CD4-positive, alpha-beta T cell treated with Interleukin-4 for 1 hour (primary cell): ENCODE measurements around the gene CREBZF.

Source experiments
- DNase-seq, 2 donors: peaks; one replicate each; pipeline ENCODE4 v3.0.0-alpha.2; 2020 to 2022

The CREBZF gene, protein sequence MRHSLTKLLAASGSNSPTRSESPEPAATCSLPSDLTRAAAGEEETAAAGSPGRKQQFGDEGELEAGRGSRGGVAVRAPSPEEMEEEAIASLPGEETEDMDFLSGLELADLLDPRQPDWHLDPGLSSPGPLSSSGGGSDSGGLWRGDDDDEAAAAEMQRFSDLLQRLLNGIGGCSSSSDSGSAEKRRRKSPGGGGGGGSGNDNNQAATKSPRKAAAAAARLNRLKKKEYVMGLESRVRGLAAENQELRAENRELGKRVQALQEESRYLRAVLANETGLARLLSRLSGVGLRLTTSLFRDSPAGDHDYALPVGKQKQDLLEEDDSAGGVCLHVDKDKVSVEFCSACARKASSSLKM

DNA sequence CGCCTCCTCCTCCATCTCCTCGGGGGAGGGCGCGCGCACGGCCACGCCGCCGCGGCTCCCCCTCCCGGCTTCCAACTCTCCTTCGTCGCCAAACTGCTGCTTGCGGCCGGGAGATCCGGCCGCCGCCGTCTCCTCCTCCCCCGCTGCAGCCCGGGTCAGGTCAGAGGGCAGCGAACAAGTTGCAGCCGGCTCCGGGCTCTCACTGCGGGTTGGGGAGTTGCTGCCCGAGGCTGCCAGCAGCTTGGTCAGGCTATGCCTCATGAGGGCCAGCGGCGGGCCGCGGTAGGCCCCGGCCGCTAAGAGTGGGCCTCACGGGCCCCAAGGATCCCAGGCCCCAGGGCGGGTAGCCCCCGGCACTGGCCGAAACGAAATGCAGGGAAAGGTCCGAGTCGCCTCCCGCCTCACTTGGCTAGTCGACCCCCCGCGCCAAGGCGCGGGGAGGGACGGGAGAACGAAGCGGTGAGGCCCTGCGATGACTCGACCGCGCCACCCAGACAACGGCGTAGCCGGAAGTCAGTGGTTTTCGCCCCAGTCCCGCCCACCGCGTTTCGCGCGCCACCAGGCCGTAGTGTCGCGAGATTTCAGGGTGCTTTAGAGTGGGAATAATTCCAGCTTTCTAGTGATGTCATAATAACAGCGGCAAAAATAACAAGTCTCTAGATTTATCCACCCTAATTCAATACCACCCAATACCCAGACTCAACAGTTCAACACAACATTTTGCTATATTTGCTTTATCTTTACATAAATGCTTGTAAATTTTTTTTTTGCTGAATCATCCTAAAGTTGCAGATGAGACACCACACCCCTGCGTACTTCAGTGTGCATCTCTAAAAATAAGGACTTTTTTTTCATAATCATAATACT lies at the start of gene CREBZF:
Gene CREBZF, minus strand, starts transcription at position 515 of the 867 bp plus-strand sequence. Its CDS starts 254 bp downstream, at position 261.
- peak; percentile 94 for DNase-seq

DNA sequence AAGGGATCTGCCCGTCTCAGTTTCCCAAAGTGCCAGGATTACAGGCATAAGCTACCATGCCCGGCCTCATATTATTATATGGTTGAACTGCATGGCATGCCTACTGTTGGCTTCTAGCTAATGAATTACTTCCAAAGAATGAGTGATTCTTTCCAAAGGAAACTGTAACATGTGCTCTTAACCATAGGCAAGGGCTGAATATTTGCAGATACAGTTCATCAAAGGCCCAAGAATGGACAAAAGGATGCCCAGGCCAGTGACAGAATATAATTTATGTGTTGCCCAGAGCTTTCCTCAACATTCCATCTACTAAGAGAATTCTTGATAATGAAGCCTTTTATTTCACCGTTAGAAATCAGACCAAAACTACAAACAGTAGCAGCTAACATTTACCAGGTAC lies 48.0 kb upstream of the CREBZF start:
- DNase-seq = no peak

DNA sequence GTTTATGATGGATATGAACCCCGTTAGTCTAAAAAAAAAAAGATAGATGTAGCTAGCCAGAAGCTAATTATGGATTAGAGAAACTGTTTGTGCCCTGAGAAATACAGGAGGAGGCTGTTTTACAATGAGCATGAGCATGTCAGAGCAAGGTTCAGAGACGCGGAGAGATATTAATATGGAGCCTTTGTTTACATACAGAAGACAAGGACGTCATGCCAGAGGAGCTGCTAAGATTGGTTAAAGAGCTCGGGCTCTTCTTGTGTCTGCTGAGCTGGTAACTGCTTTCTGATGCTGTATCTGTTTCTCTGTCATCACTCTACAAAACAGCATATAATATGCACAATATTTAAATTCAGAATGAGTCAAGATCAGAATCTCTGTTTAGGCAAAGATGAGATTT lies 46.0 kb upstream of the CREBZF start:
- no peak for DNase-seq

DNA sequence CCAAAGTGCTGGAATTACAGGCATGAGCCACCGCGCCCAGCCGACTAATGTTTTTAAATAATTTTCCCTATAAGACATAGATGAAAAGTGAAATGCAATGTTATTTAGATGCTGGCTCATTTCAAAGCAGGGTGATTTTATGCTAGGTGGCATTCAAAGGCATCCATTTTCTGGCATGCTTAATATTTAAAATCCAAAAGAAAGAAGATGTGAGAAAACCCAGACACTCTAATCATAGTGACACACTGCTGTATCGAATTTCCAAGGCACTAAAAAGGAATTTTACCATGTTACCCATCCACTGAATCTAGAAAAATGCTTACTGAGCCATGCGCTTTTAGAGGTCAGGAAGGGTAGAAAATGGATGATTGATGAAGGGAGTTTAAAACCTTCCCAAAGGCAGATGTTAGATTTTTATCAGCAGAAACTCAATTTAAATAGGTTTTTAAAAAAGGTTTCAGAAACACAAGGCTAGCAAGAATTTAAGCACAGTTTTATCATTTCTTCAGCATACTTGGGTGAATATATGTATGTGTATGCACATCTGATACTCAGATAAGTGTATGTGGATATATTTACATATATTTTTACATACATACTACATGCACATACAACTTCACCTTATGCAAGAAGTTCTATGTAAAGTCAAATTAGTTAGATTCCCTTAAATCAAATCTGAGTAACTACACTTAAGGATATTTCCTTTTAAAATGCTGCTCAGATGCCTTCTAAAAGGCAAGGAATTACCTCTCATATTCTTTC lies 45.2 kb upstream of the CREBZF start:
- no peak for DNase-seq

DNA sequence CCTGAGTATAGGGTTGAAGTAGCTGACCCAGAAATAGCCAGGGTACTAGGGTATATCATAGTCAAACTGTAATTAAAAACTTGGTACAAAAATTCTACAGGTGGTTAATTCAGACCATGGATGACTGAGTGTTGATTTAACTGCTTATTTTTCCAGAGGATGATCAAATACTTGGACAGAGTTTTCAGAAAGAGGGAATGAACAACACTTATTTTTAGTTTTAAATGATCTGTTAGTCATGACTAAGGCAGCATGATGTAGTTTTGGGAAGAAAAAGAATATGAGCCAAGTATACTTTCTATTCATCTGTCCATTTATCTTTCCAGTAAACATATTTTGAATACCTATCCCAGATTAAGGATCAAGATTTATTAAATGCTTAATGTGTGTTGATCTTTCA lies 40.9 kb upstream of the CREBZF start:
- DNase-seq = no peak

DNA sequence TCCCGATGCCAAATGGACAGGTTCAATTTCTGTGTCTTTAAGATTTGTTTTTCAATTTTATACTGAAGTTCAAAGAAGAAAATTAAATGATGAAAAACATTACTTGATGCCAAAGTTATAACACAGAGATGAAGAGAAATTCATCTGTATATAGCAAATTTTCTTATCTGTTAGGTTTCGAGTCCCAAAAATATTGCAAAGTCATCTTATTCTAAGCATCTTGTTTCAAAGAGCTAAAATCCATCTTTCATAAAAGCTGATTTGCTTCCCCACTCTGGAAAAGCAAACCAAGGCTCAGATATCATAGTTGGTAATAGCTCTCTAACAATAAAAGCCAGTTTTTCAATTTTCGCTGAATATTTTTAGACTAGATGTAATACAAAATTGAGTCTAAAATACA lies 40.0 kb upstream of the CREBZF start:
- DNase-seq = no peak

DNA sequence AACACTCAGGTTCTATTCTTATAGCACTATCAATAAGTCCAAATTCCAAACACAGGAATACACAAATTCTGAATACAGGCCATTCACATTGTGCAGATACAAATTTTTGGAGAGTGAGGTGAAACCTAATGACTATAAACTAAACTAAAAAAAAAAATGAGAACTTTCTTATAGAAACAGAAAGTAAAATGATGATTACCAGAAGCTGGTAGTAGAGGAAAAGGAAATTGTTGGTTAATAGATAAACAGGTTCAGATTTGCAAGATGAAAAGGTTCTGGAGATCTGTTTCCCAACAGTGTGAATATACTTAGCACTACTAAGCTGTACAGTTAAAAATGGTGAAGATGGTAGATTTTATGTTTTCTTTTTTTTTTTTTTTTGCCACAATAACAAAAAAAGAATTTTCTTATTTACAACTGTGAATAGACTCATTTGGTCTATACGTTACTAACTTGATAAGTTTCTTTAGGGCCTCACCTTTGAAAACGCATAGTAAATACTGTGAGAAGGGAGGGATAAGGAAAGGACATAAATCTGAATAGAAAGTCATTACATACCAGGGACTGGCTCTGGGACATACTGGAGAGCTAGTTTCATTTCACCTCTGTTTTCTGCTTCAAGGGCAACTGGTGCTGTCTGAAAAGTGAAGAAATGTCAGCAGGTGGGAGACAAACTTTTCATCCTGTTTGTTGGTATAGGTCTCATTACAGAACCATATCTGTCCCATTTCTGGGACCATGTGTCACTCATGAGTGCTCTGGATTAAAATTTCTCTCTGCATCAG lies 35.2 kb upstream of the CREBZF start:
- peak in 1 of 2 donors; percentile 50 for DNase-seq

DNA sequence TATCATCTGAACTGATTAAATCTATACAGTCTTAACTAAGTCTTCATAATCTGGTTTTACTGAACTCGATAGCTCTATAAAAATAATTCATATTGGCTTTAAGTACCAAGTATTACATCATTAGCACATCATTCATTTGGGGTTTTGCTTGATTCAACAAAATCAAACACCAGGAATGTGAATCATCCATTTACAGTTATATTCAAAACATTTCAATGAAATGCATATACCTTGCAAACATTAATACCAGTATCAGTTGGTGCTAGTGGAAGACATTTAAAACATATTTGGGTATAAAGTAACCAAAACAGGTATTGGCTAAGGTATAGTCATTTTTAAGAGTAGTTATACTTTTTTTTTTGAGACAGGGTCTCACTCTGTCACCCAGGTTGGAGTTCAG lies 33.3 kb upstream of the CREBZF start:
- no peak for DNase-seq

DNA sequence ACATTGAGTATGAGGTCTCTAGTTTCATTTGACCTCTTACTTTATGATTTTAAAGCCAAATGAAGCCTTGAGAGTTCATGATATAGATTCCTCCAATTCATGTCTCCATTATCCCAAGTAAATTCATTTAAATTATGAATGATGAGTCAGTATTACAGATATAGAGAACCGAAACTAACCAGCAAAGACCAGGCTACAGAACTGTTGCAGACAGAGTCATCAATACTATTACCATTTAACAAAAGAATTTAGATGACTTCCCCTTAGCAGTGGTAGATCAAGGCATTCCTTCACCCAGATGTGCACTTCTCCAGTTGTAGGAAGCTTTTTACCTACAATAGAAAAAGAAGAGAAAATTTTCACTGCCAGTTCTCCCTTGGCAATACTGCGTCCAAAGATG lies 32.8 kb upstream of the CREBZF start:
- DNase-seq = no peak

DNA sequence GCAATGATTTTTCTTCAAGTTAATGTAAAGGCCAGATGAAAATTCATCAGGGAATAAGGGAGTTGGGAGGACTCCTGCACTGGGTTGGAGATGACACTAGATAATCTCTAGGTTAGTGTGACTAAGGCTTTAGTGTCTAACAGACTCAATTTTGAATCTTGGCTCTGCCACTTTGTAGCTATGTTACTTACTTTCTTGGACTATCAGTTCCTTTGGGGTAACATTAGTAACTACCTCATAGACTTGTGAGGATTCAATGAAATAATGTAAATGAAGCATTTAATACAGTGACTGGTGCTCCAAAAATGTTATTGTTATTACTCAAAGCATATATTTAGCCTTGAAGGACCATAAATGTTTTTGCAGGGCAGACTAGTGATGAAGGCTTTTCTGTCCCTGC lies 30.6 kb upstream of the CREBZF start:
- no peak for DNase-seq

DNA sequence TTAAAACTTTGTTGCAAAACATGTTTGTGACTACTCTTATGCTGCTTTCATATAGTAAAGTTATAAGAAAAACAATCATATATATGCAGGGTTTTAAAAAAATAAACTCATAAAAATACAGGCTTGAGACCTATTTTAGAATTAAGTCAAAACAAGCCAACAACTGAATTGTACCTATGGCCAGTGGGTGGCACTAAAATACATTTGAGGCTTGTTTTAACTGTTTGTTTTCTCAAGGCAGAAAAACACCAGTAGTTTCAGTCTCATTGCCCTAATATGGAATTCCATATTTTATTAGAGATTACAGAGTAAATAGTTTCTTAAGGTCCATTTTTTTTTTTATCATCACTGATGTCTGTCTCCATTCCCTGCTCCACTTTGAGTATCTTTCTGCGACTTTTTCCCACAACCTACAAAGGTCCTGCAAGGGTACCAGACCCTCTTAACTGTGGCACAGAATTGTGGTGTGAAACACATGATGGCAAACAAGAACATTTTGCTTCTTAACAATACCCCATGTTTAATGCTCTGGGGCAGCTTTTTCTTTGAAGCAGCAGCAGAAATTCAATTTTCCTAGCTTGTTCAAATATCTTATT lies 29.6 kb upstream of the CREBZF start:
- DNase-seq = peak in 1 of 2 donors; percentile 64

DNA sequence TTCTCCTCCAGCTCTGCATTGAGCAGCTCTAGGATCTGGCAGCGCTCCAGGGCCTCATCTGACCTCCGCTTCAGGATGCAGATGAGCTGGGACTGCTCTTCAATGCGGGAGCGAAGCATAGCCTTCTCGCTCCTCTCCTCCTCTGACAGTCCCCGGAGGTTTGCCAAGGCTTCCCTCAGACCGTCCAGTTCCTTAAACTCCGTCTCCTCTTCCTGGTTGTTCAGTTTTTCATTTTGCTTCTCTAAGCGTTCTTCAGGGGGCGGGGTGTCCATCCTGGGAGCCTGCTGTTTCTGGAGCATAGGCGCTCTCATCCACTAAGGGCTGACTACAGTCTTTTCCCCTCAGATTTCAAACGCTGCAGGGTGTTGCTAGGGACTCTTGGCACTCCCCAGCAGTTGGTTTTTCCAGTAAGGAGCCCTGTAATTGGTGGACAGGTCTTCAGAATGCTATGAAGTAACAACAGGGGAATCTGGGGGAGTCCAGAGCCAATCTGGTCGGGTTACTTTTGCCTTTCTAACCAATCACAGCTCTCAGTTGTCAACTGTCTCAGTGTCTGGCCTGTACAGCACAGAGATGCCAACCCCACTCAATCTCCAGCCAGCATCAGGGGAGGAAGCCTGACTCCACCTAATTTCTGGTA lies 21.0 kb upstream of the CREBZF start, which contains the start of gene CCDC89:
Gene CCDC89, minus strand, starts transcription at position 376 of the 640 bp plus-strand sequence. Its CDS starts 65 bp downstream, at position 311.
- DNase-seq = no peak

DNA sequence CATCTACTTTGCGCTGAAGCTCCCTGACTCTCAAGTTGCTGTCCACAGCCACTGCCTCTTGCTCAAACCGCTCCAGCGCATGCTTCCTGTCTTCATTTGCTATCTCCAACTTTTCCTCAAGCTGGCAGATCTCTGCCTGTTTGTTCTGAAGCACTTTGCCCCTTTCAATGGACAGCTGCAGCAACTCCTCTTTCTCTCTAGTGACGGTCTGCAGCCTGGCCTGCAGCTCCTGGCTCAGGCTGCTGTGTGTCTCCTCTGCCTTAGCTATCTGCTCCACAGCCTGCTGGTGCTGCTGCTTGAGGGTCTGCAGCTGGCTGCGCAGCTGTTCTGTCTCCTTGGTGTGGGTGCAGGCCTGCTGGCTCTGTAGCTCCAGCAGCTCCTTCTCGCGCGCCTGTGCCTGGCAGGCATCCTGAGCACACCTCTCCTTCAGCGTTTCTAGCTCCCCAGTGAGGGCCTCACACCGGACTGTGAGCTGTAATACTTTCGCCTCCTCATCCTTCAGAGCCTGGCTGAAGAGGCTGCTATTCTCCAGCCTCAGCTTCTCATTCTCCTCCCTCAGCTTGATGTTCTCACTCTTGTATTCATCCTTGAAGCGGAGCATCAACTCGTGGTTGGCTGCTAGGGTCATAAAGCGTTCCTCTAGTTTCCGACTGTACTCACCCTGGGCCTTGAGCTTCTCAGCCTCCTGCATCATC lies 20.3 kb upstream of the CREBZF start:
- no peak for DNase-seq

DNA sequence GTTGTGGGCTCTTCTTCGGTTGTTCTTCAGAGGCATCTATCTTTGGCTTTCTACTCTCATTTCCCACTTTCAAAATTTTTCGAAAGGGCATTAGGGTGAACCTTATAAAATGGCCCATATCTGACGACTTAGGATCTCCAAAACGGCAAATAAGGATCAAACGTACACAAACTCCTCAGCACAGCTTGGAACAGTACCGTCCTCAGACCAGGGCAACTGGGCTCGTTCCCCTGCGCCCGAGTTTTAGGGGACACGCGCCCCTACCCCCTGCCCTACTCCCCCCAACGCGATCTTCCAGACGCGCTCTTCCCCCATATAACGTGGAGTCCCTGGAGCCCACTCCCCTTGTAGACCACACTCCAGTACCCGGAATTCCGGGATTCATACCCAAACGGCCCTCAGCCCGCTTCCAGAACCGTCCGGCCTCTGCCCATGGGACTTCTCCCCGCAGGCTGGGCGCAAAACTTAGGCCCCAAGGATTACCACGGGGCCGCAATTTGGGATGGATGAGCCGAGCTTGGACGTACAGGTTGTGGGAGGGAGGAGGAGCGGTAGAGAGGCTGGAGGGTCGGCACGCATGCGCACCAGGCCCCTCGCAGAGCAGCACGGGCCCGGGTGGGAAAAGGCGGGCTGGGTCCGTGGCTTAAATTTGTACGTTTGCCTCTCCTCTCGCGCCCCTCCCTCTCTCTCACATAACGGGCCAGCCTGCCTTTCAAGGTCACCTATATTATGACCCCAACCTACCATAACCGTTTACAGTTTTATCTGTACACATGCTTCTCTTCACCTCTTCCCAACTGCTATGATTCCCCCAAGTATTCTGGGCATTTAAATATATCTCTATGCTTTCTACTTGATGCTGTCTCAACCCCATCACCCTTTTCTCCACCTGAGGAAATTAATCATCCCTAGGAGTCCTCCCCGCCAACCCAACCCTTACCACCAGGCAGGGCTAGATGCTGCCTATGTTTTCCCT lies 17.7 kb upstream of the CREBZF start:
- DNase-seq = peak; percentile 58 to 69

DNA sequence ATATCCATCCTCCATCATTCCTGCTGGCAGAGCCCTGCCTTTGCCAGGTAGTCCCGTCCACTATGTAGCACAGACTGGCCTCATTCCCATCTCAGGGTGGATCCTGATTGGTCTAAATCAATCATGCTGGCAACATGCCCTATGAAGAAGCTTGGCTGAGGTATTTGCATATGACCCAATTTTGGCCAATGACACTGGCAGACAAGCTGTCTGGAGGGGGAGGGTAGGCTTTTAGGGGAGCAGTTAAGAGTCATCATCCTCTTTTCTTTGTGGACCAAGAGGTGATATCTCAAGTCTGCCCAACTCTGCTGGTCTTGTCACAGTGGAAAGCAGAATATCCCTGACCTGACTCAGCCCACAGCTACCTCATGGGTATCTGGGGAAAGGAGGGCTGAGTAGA lies 16.0 kb upstream of the CREBZF start:
- no peak for DNase-seq

DNA sequence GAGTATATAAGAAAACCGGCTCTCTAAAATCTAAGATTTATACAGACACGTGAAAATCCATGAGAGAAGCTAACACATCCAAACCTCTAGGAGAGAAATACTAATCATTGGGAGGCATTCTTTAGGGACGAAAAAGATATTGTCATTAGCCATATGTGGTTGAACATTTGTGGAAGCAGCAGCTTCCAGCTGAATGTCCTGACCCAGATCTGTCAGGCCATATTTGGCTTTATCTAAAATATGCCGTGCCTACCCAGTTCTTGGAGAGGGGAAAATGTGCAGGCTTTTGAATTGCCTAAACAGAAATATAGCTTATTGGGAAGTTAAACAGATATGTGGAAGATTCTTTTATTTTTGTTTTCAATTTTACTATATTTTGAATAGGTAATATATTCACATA lies 14.6 kb upstream of the CREBZF start:
- DNase-seq = no peak

DNA sequence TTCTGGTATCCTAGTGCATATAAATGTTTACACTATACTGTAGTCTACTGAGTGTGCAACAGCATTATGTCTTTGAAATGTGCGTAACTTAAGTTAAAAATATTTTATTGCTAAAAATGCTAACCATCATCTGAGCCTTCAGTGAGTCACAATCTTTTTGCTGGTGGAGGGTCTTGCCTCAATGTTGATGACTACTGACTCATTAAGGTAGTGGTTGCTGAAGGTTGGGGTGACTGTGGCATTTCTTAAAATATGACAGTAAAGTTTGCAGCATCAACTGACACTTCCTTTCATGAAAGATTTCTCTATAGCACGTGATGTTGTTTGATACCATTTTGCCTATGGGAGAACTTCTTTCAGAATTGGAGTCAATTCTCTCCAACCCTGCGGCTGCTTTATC lies 8.5 kb upstream of the CREBZF start:
- DNase-seq = no peak

DNA sequence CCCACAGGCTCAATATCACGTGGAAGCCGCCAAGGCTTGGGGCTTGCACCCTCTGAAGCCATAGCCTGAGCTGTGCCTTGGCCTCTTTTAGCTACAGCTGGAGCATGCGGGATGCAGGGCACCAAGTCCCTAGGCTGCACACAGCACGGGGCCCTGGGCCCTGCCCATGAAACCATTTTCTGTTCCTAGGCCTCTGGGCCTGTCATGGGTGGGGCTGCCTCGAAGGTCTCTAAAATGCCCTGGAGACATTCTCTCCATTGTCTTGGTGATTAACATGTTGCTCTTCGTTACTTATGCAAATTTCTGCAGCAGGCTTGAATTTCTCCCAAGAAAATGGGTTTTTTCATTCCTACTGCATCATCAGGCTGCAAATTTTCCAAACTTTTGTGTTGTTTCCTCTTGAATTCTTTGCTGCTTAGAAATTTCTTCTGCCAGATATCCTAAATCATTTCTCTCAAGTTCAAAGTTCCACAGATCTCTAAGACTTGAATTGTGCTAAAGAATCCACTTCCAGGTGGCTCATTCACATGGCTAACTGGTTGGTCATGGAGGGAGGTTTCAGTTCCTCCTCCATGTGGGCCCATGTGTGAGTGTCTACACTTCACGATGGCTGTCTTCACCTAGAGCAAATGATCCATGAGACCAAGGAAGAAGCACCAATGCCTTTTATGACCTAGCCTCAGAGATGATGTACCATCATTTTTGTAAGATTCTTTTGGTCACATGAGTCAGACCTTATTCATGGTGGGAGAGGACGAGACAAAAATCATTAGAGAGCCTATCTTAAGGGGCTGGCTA lies 7.4 kb upstream of the CREBZF start:
- no peak for DNase-seq
